CD4-positive, alpha-beta T cell treated with Interleukin-4 for 1 hour (primary cell): ENCODE measurements around the gene SNX10.

Experiments used
- DNase-seq, 2 donors: peaks; one replicate each; pipeline ENCODE4 v3.0.0-alpha.2; 2020 to 2022

The SNX10 gene

DNA sequence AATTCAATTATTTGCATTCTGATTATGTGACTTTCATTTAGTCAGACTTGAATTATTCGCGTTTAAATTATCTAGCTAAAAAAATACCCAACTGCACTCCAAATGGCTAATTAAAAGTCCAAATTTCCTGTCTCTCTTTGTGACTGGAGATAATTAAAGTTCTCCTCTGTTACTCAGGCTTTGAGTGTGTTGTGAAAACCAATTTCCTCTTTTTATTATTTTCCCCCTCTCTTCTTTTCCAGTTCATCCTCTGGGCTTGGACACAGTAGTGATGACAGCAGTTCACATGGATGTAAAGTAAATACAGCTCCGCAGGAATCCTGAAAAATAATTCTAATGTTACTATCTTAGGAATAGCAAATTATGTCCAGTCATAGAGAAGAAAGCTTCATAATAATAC is 80.6 kb downstream of the SNX10 start:
- no peak for DNase-seq

DNA sequence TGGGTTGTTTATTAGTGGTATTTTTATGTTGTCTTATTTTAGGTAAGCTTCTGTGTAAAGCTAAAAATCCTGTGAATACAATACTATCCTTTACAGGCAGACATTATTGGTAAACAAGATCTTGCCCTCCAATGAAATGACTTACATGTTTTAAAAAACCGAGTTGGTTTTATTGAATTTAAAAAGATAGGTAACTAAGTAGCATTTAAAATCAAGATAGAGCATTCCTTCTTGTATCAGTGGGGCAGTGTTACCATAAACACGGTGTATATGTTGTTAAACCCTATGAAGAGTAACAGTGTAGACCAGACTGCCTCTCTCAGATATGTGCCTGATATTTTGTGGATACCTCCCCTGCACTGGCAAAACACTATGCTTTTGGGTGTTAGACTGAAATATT is 81.0 kb downstream of the SNX10 start:
- DNase-seq, result no peak

DNA sequence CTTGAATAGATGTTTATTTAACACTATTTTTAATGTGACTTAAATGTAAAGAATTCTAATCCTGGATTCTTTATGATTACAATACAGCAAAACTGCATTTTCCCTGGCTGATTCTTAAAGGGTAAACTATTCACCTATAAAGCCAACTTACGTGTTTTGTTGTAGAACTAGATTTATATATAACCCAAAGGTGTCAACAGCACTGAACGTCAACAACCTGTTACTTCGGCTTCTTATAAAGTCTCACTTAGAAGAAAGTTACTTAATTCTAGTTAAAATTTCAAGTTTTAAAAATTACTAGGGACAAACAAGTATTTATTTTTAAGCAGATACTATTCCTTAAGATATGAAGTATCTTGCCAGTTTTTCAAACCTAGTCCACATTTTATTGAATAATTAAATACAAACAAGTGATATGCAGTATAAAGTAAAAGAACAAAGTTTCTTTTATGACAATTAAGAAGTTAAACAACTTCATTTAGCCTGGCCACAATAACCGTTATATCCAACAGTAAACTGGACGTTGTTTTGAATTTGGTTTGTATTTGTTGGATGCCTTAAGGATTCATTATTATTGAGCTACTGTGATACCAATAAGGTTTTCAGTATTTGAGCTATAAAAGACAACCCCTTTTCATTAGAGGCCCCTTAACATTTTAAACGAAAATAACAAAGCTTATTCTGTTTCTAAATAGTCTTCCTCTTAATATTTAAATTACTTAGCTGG is 83.1 kb downstream of the SNX10 start:
- DNase-seq, result no peak

DNA sequence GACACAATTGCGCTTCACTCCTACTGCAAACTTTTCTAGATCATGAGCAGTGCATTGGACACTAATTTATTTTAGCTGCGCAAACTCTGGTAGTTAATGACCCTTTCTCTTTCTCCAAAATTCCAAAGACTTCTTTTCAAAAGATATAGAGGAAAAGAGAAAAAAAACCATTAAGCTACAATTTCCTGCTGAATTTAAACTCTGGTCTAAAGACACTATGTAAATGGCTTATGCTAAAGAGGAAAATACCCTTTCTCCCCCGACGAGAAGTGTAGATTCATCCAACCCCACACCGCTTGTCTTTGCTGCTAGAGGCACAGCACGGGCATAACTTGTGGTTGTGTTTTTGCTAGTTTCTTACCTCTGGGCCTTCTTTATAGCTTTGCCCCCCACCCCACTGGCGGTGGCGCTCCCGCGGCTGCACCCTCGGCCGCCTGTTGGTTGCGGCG is 84.1 kb downstream of the SNX10 start:
- DNase-seq, result peak in 1 of 2 donors; percentile 7

DNA sequence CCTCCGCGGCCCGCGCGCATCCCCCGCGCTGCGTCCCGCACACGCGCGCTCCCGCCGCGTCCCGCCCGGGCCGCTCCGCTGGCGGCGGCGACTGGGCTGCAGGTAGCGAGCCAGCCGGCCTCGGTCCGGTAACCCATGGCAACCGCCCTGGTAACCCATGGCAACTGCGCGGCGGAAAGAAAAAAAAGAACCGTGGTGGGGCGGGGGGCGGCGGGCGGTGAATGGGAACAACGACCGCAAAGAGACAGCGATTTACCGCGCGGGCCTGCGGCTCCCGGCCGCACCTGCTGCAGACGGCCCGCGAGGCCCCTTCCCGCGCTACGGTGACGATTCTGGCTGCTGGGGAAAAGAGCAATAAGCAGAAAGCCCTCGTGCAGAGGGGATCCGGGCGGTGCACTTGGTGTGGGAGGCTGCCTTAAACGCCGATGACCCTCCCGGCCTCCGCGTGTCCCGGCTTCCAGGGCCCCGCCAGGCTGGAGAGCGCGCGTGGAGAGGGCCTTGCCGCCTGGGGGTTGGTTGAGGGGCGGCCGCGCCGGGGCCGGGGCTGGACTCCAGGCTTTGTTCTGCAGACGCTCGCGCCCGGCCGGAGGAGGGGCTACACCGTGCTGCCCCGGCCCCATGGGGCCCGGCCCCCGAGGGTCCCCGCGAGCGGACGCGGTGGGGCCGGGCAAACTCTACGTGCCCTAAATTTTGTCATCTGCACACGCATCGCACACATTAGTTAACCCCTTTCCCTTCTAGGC is 84.7 kb downstream of the SNX10 start:
- DNase-seq, result peak; percentile 34 to 36

DNA sequence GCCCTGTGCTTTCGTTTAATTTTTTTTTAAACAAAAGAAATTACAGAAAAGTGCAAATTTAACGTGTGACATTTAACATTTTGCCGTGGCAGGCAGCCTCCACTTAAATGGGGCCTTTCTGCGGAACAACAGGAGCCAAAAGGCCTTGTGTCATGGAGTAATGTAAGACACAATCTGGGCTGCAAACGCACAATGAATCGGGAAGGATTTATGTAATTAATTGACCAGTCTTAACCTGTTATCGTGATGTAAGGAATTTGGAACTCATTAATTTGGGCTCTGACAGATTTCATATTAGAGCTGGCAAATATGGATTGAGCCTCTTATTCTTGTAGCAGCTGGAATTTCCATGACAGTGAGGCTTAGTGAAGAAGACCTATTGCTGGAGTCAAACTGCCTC is 86.4 kb downstream of the SNX10 start:
- no peak for DNase-seq

DNA sequence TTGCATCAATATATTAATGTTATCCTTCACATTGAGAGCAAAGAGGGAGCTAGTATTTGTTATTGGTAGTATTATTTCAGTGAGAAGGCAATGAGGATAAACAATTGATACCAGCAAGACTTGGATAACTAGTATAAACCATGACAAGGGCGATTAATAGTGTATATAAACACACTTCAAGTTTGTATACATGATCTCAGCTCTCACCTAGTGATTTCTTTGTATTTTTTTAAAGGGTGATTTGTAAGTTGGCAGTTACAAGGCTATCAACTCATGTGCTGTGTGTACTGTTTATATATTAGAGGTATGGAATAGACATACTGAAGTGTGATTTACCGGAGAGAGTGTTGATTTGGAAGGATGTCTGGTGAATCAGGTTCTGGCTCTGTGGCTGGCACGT is 88.0 kb downstream of the SNX10 start:
- DNase-seq, result no peak

DNA sequence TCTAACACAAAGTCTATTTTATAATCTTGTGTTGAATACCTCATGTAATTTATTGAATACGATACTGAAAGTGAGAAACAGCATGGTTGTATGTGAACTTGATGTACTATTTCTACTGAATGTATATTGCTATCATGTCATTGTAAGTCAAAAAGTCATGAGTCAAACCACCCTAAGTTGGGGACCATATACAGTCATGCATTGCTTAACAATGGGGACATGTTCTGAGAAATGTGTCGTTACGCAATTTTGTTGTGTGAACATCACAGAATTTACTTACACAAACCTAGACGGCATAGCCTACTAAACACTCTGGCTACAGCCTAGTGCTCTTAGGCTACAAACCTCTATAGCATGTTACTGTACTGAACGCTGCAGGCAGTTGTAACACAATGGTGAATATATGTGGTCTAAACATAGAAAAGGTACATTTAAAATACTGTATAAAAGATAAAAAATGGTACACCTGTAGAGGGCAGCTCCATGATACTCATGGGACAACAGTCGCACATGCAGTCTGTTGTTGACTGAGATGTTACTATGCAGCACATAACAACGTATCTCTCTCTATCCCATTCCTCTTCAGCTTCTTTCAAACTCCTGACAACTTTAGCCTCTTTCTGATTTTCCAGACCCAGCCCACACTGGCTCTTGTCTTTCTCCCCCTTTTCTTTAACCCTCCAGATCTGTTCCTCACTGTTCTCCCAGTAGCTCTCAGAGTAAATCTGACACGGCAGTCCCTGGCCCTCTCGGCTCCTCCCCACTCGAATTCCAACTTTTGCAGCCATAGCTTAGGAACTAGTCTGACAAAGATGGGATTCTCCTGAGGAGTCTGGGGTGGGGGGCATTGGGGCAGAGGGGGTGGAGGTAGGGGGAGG is 90.1 kb downstream of the SNX10 start:
- DNase-seq, result no peak

DNA sequence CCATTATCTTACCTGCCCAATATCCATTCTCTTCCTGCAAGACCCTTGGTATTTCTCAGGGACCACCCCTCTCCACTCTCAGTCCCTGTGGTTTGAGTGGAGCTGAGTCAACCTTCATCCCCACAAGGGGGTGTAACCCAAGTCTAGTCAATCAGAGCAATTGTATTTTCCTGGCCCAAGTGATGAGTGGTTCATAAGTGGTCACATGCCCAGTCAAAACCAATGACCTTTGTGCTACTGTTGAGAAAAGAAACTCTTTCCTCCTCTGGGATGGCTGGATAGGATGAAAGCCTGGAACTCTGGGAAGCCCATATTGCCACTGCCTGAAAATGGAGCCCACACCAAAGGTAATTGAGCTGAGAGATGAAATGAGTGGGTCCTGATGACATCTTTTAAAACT is 93.6 kb downstream of the SNX10 start:
- DNase-seq, result no peak

DNA sequence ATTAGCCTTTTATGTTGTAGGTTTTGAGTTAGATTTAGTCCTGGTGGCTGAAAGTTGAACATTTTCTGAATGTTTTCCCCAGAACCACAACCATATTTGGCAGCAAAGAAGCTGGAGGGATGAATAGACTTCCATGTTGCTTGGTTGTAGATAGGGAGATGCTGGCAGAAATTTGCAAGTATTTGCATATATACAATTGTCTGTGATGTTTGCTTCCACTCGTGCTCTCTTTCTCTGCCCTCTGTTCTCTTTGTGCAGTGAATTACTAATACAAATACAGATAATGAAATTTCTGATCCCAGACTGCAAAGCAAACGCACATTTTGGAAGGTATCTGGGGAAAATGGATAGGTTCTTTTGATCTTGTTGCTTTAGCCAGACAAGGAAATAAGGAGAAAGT is 96.1 kb downstream of the SNX10 start:
- DNase-seq, result no peak

DNA sequence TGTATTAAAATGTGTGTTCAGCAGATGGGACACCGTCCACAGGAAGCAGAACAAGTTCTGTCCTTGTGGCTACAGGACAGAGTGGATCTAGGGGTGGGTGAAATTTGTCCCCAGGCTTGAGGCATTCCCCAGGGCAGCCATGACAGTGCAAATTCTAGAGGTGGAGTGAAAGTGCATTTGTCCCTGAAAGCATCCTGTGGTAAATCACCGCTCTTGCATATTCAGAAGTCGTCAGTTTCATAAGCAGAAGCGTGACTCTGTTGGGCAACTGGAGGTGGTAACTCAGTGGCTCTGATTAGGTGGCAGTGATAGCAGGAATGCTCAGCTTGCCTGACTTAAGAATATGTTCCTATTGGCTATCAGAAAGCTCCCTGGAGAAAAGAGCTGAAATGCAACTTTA is 96.6 kb downstream of the SNX10 start:
- peak in 1 of 2 donors; percentile 19 for DNase-seq

DNA sequence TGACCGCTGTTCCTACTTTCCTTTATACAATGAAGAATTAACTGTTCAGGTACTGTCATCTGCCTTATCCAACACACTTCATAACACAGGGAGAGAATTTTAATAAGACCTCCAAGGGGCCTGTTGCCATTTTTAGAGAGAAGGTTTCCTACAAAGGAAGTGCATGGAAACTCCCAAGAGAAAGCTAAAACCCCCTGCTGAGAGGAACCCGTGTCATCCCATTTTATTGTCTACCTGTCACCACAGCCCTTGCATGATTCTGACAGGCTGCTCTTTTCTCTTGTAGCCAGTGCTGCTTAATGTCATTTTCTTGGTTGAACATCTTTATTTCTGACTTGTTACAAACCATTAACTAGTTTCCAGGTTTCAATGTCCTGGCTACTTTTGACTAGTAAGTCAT is 98.4 kb downstream of the SNX10 start:
- no peak for DNase-seq

DNA sequence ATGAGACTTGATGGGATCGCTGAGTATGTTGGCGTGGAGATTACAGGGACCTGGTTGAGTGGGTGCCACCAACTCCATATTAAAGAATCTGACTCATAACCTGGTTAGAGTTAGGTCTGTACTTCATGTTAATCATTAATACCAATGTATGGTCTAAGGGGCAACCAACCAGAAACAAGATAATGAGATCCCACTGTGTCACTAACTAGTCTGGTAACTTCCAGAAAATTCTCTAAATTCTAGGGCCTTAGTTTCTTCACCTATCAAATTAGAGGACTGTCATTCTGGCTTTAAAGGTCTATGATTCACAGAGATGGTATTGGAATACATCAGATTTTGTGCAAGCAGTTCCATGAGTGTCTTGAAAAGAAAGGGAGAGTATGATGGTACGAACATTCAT is 102.2 kb downstream of the SNX10 start:
- DNase-seq, result no peak

DNA sequence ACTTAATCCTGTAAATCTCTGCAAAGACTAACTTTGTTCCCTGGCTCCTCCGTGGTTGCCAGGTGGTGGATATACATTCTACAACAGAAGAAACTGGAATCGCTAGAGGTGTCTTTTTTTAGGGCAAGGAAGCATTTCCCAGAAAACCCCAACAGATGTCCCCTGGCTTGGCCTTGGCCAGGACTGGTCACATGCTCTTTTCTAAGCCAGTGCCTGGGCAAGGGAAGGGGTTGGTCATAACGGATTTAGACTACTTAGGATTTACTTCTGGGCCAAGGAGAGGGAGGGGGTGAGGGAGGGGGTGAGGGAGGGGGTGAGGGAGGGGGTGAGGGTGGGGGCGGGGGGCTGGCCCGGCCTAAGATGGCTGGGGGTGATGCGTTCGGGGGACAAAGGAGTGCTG is 105.7 kb downstream of the SNX10 start:
- DNase-seq, result no peak

DNA sequence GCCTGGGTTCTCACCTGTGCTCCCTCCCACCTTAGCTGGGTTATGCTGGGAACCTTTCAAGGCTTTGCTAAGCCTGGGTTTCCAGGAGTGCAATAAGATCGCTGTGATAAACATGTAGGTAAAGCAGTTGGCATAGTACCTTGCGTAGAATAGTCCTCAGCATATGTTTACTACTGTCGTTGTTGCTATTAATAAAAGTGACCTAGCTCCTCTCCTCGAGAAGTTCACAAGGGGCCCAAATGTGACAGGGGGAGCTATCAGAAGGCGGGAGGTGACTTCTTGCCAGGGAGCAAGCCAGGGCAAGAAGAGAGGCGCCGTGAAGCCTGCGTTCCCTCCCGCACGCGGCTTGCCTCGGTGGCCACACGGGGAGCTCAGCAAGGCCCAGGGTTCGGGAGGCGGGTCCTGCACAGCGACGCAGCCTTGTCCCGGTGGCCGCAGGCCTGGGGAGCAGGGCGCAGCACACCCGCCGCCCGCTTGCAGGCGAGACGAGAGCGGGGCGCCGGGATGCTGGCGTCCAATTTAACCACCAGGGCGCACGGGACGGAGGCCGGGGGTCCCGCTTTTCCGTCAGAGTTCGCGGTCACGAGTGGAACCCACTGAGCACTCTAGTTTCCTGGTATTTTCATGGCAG is 106.2 kb downstream of the SNX10 start:
- DNase-seq, result peak in 1 of 2 donors; percentile 21

DNA sequence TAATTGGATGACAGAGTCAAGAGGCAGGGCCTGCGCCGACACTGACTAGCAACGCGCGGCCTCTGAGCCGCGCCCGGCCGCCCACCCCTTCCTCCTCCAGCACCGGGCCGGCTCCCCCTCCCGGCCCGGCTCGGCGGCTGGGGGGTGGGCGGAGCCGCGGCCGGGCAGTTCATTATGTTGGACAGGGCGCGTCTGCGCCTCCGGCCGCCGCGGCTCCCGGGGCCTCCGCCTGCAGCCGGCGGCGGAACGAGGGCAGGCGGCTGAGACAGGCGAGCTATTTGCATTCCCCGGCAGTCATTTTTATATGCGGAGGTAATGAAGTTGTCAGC is 106.7 kb downstream of the SNX10 start:
- peak in 1 of 2 donors; percentile 27 for DNase-seq

DNA sequence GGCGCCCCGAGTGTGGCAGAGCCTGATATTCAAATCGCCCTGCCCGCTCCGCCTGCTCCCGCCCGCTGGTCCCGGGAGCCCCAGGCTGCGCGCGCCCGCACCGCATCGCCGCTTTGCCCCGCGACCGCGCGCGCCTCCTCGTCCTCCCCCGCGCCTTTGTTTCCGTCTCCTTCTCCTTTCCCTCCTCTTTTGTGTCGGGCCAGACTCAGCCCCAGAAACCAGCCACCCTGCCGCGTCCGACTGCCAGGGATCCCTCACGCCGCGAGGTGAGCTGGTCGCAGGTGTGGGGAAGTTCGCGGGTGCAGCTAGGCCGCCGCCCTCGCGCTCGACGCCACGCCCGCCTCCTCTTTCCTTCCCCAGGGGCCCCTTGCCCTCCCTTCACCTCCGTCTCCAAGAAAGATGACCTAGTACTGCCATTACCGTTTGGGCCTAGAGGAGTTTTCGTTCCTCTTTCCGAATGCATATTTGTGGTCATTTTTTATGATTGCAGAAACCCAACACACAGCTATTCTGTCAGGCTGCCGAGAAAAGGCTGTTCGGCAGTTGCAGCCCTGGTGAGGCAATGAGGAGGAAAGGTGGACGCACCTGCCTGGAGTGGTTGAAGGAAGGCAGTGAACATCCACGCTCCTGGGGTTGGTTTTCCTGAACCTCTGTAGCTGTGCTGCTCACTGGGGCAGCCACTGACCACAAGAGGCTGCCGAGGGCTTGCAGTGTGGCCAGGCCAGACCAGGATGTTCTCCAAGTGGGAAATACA is 107.3 kb downstream of the SNX10 start:
- peak; percentile 18 to 75 for DNase-seq

DNA sequence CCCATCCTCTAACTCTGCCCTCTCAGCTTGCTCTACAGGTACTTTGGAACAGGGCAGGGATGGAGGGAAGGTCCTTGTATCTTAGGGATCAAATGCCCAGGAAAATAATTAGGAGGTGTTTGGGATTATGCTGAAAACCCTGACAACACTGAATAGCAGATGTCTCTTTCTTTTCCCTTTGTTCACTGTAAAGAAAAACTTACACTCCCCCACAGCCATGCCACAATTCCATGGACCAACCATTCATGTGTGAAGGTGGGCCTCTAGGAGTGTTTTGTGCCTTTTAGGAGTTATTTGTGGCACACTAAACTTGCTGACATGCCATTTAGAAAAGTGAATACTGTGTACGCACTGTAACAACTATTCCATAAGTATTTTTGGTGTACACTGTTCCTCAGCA is 108.1 kb downstream of the SNX10 start:
- no peak for DNase-seq

DNA sequence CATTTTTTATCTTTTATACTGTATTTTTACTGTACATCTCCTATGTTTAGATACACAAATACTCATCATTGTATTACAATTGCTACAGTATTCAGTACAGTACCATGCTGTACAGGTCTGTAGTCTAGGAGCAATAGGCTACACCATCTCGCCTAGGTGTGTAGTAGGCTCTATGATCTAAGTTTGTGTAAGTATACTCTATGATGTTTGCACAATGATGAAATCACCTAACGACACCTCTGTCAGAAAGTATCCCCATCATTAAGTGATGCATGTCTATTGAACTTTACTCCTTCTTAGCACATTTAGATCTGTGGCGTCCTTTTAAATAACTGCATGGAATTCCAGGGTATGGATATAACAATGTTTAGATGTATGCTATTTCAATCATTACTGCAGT is 112.0 kb downstream of the SNX10 start:
- DNase-seq, result no peak

DNA sequence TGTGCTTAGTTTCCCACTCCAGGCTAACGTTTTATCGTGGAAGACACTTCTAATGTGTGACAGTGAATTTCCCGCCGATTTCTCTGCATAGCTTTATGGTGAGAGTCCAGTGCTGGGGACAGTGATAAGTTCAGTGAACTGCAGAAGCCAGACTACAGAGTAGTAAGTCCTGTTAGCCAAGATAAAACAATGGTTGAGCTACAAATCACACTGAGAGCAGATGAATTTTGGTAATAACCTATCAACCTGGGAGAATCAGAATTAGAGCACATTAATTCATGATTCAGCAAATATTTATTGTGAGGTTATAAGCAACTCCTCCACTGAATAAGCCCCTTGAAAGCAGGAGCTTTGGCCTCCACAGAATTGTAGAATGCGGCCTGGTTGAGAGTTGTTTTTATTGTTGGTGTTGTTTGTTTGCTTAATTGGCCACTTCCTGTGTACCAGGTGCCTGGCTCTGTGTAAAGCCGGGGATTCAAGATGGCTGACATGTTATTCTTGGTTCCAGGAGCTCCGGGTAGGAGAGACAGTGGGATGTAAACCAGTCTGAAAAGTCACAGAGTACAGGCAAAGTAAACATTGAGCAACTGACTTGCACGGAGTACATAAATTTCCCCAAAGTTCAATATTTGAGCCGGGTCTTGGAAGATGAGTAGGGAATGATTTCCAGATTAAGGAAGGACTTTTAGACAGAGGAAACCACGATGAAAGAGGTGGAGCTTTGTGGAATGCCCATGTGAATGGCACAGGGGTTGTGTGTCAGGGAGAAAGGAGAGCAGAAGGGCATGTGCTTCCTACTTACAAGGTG is 112.7 kb downstream of the SNX10 start:
- DNase-seq, result no peak

DNA sequence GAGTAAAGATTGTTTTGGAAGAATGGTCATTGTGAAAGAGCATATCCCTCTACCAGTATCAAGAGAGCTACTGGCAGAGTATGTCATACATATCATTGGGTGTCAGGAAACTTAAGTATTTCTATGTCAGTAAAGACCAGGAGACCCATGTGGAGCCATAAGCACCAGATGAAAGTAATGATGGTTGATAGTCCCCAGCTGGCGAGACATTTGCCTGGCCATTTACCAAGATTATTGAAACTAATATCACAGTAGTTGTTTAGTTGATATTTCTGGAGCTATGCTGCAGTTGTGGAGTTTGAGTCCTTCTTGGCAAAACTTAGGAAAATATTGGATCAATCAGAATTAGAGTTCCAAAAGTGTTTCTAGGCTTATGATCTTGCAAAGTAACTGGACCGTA is 114.8 kb downstream of the SNX10 start:
- no peak for DNase-seq
